Stimulated activated CD8-positive, alpha-beta memory T cell treated with anti-CD3 and anti-CD28 coated beads, Interleukin-12 subunit alpha, Interleukin-12 subunit beta, amount 100 ng/mL, for 4 hours (primary cell): ENCODE measurements around the gene ADGRA3.
"Not testable (repeated sequence)": the region's sequence is repeated elsewhere in the genome, so short reads cannot be mapped to it uniquely, and the experiment has no call there.

Source experiments
- DNase-seq: peaks from one replicate; pipeline ENCODE4 v3.0.0-alpha.2; 2020; ENCODE audit warnings: low read depth

Gene ADGRA3

GRCh38 chr4:22440999-22441398 is 74.9 kb downstream of the ADGRA3 start:
- DNase-seq = no peak

- DNase-seq = no peak
These were observed 75.9 kb downstream of the ADGRA3 start for GRCh38 chr4:22439947-22440346.

- DNase-seq = no peak
These were observed 80.2 kb downstream of the ADGRA3 start for GRCh38 chr4:22435652-22436051.

GRCh38 chr4:22434895-22435294 is 81.0 kb downstream of the ADGRA3 start:
- DNase-seq = no peak

- no peak for DNase-seq
These were observed 85.2 kb downstream of the ADGRA3 start for GRCh38 chr4:22430626-22431025.

GRCh38 chr4:22428441-22428840 is 87.4 kb downstream of the ADGRA3 start:
- no peak for DNase-seq

GRCh38 chr4:22427675-22428074 is 88.2 kb downstream of the ADGRA3 start:
- no peak for DNase-seq

GRCh38 chr4:22420291-22420690 is 95.6 kb downstream of the ADGRA3 start:
- no peak for DNase-seq

GRCh38 chr4:22417408-22417807 is 98.5 kb downstream of the ADGRA3 start:
- DNase-seq = no peak

- DNase-seq = no peak
These were observed 99.5 kb downstream of the ADGRA3 start for GRCh38 chr4:22416403-22416802.

GRCh38 chr4:22414833-22415232 is 101.0 kb downstream of the ADGRA3 start:
- no peak for DNase-seq

GRCh38 chr4:22413471-22413870 is 102.4 kb downstream of the ADGRA3 start:
- no peak for DNase-seq

GRCh38 chr4:22412013-22412412 is 103.9 kb downstream of the ADGRA3 start:
- DNase-seq = no peak

- no peak for DNase-seq
These were observed 105.1 kb downstream of the ADGRA3 start for GRCh38 chr4:22410645-22411247.

- no peak for DNase-seq
These were observed 107.4 kb downstream of the ADGRA3 start for GRCh38 chr4:22408474-22408873.

- DNase-seq = no peak
These were observed 108.5 kb downstream of the ADGRA3 start for GRCh38 chr4:22407361-22407760.

GRCh38 chr4:22398671-22399070 is 117.2 kb downstream of the ADGRA3 start:
- no peak for DNase-seq

GRCh38 chr4:22391551-22391950 is 124.3 kb downstream of the ADGRA3 start:
- no peak for DNase-seq

GRCh38 chr4:22389240-22389870 is 126.5 kb downstream of the ADGRA3 start:
- DNase-seq = no peak

- DNase-seq = no peak
These were observed 130.3 kb downstream of the ADGRA3 start for GRCh38 chr4:22385611-22386011.

GRCh38 chr4:22384154-22384553 is 131.7 kb downstream of the ADGRA3 start:
- no peak for DNase-seq

GRCh38 chr4:22382216-22382615 is 133.7 kb downstream of the ADGRA3 start:
- not testable (repeated sequence) for DNase-seq

- no peak for DNase-seq
These were observed 142.9 kb downstream of the ADGRA3 start for GRCh38 chr4:22372986-22373385.

- no peak for DNase-seq
These were observed 145.8 kb downstream of the ADGRA3 start for GRCh38 chr4:22369901-22370562.
